Epithelial cell of proximal tubule (primary cell): ENCODE data around the gene CCDC70. TPM values are rescaled to one million over a fixed set of nuclear protein-coding genes. Genes with fewer than 3 reads are reported as not detected.

Experiments
- DNase-seq: peaks from one replicate; pipeline ENCODE4 v3.0.0-alpha.2; 2011; ENCODE audit warnings: low read depth
- H3K4me3 ChIP-seq: 2 replicates; pipeline ENCODE4 v1.5.1; 2011; ENCODE audit warnings: low read depth, mild to moderate bottlenecking, low read length
- total RNA-seq: library from RNA; depleted of rRNA; stranded (reverse); fragments of >200 nt; gene quantifications from 2 replicates; pipeline ENCODE4 v1.2.3, GENCODE V29; 2015
- TF ChIP-seq, protein P1 (sequence below): conservative IDR thresholded peaks from 2 replicates; pipeline ENCODE4 v1.5.1; 2012; ENCODE audit warnings: low read depth, mild to moderate bottlenecking, low read length

The CCDC70 gene
- total RNA-seq, 1 donor from 2014 or later: not detected

DNA sequence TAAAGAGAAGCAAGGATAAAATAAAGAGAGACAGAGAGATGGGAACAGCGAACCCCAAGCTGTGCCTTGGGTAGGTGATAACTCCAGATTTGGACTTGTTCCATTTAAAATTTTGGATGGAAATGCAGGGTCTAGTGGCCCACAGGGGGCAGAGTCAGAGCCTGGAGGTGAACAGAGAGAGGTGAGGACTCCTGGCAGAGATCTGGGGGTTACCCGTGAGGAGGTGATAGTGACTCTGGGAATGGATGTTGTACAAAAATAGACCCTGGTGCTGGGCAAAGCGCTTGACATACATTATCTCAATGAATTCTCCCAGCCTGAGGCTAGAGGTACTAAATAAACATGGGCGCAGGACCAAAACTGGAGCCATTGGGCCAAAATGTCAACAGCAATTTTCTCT lies 43.5 kb upstream of the CCDC70 start:
- no peak for DNase-seq

DNA sequence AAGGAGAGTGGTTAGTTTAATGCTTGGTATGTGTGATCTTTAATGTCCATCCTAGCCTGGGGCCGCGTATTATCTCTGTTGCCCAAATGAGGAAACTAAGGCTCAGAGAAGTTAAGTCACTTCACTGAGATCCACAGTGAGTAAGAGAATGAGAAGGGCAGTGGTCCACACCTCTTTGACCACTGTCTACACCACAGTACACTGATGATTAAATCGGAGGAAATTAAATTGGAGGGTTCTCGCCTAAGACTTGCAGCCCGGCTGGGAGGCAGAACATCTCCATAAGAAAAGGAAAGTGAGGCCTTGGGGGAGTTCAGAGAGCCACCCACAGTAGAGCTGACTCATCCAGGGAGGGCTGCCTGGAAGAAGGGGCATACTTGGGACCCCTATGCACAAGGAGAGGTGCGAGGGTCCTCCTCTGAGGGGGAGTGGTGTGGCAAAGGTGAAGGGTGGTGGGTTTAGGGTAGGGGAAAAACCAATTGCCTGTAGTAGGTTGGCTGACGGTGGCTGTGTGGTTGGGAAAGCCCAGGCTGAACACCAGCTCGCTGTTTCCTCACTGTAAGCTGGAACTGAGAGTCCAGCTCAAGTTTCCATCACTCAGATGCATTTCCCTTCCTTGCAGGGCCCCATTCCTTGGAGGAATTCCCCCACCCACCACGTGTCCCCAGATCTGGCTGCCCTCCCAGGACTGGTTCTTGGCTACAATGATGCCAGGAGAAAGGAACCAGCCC lies 42.8 kb upstream of the CCDC70 start:
- TF ChIP-seq, protein P1, sequence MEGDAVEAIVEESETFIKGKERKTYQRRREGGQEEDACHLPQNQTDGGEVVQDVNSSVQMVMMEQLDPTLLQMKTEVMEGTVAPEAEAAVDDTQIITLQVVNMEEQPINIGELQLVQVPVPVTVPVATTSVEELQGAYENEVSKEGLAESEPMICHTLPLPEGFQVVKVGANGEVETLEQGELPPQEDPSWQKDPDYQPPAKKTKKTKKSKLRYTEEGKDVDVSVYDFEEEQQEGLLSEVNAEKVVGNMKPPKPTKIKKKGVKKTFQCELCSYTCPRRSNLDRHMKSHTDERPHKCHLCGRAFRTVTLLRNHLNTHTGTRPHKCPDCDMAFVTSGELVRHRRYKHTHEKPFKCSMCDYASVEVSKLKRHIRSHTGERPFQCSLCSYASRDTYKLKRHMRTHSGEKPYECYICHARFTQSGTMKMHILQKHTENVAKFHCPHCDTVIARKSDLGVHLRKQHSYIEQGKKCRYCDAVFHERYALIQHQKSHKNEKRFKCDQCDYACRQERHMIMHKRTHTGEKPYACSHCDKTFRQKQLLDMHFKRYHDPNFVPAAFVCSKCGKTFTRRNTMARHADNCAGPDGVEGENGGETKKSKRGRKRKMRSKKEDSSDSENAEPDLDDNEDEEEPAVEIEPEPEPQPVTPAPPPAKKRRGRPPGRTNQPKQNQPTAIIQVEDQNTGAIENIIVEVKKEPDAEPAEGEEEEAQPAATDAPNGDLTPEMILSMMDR: no peak
- no peak for DNase-seq
- H3K4me3 ChIP-seq: no peak overlapping the region

More for the DNA sequence above, 43.5 kb upstream of the CCDC70 start:
- TF ChIP-seq, protein P1: no peak
- H3K4me3 ChIP-seq: no peak overlapping the region

DNA sequence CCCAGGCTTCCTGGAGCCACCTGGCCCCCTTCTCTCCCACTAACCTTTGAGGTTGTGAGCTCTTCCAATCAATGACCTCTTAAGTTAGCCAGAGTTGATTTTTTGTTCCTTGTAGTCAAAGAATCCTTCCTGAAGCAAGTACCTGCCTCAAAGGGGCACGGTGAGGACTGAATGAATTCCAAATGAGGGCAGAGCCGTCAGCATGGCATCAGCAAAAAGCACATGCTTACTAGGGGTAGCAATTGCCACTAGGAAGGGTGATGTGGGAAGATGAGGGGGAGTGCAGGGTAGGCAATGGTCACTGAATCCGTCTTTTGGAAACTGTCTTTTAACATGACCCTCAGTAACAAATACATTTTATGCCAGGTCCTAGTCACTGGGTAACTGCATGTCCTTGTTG lies 42.2 kb upstream of the CCDC70 start:
- no peak for DNase-seq
- no peak overlapping the region for H3K4me3 ChIP-seq
- TF ChIP-seq, protein P1: no peak

DNA sequence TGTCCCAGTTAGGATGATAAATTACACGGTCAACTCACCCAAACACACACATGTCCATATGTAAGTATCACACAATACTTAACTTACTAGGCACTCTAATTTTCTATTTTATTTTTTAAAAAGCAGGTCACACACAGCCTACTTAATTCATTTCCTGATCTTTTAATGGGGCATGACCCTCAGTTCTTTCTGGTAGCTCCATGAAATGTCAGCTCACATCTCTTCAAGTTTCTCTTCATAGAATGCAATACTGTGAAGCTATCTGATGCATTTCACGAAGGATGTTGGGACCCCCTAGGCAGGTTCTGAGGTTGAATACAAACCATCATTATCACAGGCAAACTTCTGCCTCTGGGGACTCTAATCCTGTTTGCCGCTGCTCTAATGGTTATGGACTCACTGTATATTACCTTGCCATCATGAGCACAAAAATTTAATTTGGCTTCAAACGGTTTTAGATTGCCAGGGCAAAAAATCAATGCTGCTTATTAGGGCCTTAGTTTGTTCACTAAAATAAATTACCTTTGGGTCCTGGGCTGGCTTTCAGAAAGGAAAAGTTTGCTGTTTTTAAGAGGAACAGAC lies 41.7 kb upstream of the CCDC70 start:
- TF ChIP-seq, protein P1: no peak
- no peak overlapping the region for H3K4me3 ChIP-seq
- no peak for DNase-seq

DNA sequence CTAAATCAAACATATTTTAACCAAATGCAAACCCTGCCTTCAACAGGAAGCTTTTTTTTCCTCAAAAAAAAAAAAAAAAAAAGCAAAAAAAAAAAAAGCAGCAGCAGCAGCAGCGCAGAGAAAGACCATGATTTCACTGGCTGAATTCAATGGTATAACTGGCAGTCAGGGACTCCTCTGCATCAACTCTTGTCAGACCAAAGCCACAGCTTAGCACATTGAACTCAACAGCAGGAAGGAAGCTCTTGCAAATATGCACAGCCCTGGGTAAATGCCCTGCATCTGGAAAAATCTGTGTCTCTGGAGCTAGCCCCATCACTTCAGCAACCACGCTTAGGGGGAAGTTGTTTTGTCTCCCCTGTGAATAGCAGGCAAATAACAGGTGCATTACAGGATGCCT lies 40.2 kb upstream of the CCDC70 start:
- no peak for DNase-seq
- H3K4me3 ChIP-seq: no peak overlapping the region
- TF ChIP-seq, protein P1: no peak

DNA sequence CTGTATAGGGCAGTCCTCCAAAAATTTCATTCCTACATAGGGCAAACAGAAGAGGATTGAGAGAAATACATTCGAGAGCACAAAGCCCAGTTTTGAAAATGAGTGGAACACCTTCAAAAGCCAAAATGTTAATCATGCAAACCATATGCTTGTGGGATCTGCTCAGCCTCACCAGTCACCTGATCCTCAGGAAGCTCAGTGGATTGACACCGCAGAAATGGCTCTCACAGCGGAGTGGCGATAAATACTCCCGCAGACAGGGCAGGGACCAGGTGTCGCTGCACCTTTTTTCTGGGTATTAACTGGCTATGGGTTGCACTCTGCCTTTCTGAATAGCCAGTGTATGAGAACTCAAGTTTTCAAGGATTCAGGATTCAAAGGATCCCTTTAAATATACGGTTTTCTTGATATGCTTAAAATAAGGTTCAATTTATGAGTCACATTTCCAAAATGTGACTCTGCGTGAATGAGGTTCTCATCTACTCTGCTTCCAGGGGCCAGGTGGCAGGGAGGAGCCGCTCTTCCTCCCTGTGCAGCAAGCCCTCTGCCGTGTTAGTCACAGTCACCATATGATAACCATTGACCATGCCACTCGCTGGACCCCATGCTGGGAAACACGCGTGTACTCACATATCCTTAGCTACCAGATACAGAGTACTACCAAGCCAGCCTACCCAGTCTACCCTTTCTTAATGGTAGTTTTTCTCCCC lies 39.5 kb upstream of the CCDC70 start:
- H3K4me3 ChIP-seq: no peak overlapping the region
- TF ChIP-seq, protein P1: no peak
- no peak for DNase-seq
